K562 (cell line): Measurements from ENCODE around the gene CTU1. TPM values are rescaled to one million over a fixed set of nuclear protein-coding genes. Genes with fewer than 3 reads are reported as not detected.

Experiments
- ATF7 ChIP-seq: fragments of 450-650 bp; IDR thresholded peaks from 2 replicates; pipeline ENCODE4 v1.7.1; 2014; ENCODE audit warnings: mild to moderate bottlenecking, moderate library complexity
- BHLHE40 ChIP-seq: IDR thresholded peaks from 2 replicates; pipeline ENCODE4 v1.6.1; 2011; ENCODE audit warnings: low read length, improper control_type of control experiment
- COPS2 ChIP-seq: fragments of 450-650 bp; conservative IDR thresholded peaks from 2 replicates; pipeline ENCODE4 v1.6.1; 2016; ENCODE audit warnings: mild to moderate bottlenecking, moderate library complexity
- CREB3 ChIP-seq: fragments of 450-650 bp; conservative IDR thresholded peaks from 2 replicates; pipeline ENCODE4 v1.6.1; 2016; ENCODE audit warnings: missing genetic modification characterization, low read depth, mild to moderate bottlenecking, missing compliant biosample characterization, moderate library complexity
- DLX4 ChIP-seq: fragments of 250-450 bp; sonication (Bioruptor Pico); IDR thresholded peaks from 2 replicates; pipeline ENCODE4 v1.6.1; 2021; ENCODE audit warnings: mild to moderate bottlenecking
- ELF1 ChIP-seq: fragments of 200-800 bp; sonication (Bioruptor generic); IDR thresholded peaks from 2 replicates; pipeline ENCODE4 v1.6.1; 2016; ENCODE audit warnings: missing genetic modification characterization, missing compliant biosample characterization
- ETV6 ChIP-seq, 3 experiments: fragments of 150-350 bp in 1 of 3; sonication (generic) in 1 of 3; formaldehyde crosslinking in 1 of 3; IDR thresholded peaks; 2 replicates each; pipeline versions ENCODE4 v1.6.1 to v1.8.0; 2014 to 2022; ENCODE audit warnings: borderline replicate concordance in 2 of 3, low read depth in 2 of 3, antibody characterized with exemption in 1 of 3, low read length in 1 of 3, mild to moderate bottlenecking in 1 of 3, missing genetic modification reagents in 1 of 3
- FOXO4 ChIP-seq: fragments of 450-650 bp; formaldehyde crosslinking; IDR thresholded peaks from 2 replicates; pipeline ENCODE4 v1.4.0; 2020; ENCODE audit warnings: mild to moderate bottlenecking, moderate library complexity
- GTF2E2 ChIP-seq: fragments of 200-800 bp; sonication (Bioruptor generic); IDR thresholded peaks from 2 replicates; pipeline ENCODE4 v1.6.1; 2016; ENCODE audit warnings: missing genetic modification characterization, missing compliant biosample characterization
- HES1 ChIP-seq: fragments of 450-650 bp; IDR thresholded peaks from 2 replicates; pipeline ENCODE4 v1.6.1; 2016; ENCODE audit warnings: low read depth, mild to moderate bottlenecking, moderate library complexity
- KAT2B ChIP-seq: IDR thresholded peaks from one replicate; pipeline ENCODE4 v1.6.1; 2012; ENCODE audit warnings: low read depth, mild to moderate bottlenecking, control low read depth, inconsistent platforms, low read length, moderate library complexity
- MAX ChIP-seq: sonication (generic); formaldehyde crosslinking; IDR thresholded peaks from 2 replicates; pipeline ENCODE4 v1.9.0; 2022; ENCODE audit warnings: mild to moderate bottlenecking, missing genetic modification reagents
- NBN ChIP-seq: fragments of 450-650 bp; IDR thresholded peaks from 2 replicates; pipeline ENCODE4 v1.6.1; 2016; ENCODE audit warnings: low read depth, mild to moderate bottlenecking
- PREB ChIP-seq: sonication (generic); formaldehyde crosslinking; IDR thresholded peaks from 2 replicates; pipeline ENCODE4 v1.8.1; 2023; ENCODE audit warnings: mild to moderate bottlenecking, missing genetic modification reagents
- SRSF1 ChIP-seq: fragments of 200-400 bp; formaldehyde crosslinking; IDR thresholded peaks from 2 replicates; pipeline ENCODE4 v1.6.1; 2017; ENCODE audit warnings: mild to moderate bottlenecking, low read depth, low read length, moderate library complexity
- TFAP4 ChIP-seq: sonication (generic); formaldehyde crosslinking; IDR thresholded peaks from 2 replicates; pipeline ENCODE4 v1.8.0; 2022; ENCODE audit warnings: missing genetic modification reagents, mild to moderate bottlenecking, moderate library complexity, borderline replicate concordance
- ZBTB1 ChIP-seq: sonication (generic); formaldehyde crosslinking; IDR thresholded peaks from 2 replicates; pipeline ENCODE4 v1.8.1; 2023; ENCODE audit warnings: missing genetic modification reagents, low read depth, mild to moderate bottlenecking, borderline replicate concordance
- ZNF197 ChIP-seq: fragments of 200-800 bp; sonication (Bioruptor generic); IDR thresholded peaks from 2 replicates; pipeline ENCODE4 v1.6.1; 2016; ENCODE audit warnings: low read depth, missing genetic modification characterization, missing compliant biosample characterization
- ZNF316 ChIP-seq: fragments of 450-650 bp; IDR thresholded peaks from 2 replicates; pipeline ENCODE4 v1.6.1; 2016
- ZNF75A ChIP-seq: fragments of 450-650 bp; formaldehyde crosslinking; IDR thresholded peaks from 2 replicates; pipeline ENCODE4 v1.4.0; 2020; ENCODE audit warnings: mild to moderate bottlenecking
- polyA plus RNA-seq, 8 experiments: library from polyadenylated mRNA; depleted of rRNA in 4 of 8; stranded (reverse) in 5 of 8; unstranded in 3 of 8; fragments of >200 nt; fragmentation: Nextera tagmentation in 2 of 8; fragmentation: Illumina TruSeq in 1 of 8; extraction: Ambion mirVana in 2 of 8; extraction: Trizol in 1 of 8; gene quantifications; 2 replicates each; pipeline versions ENCODE4 v1.2.1 to v1.2.3, GENCODE V29; 2011 to 2014; ENCODE audit warnings: inconsistent platforms in 1 of 8, missing spikeins in 1 of 8
- total RNA-seq, 7 experiments: library from RNA; depleted of rRNA in 6 of 7; stranded (reverse); fragments of >200 nt in 6 of 7; fragmentation: Illumina TruSeq in 2 of 7; extraction: Trizol in 2 of 7; gene quantifications; 2 replicates each; pipeline versions ENCODE4 v1.2.1 to v1.2.3, GENCODE V29; 2011 to 2021; ENCODE audit warnings: low replicate concordance in 1 of 7

The CTU1 gene
- total and polyA plus RNA-seq, 9 of the 15 experiments (the other 6 are each of a cell fraction or from before 2014, with no cell fraction given), result 0.03 to 18.4 (median 2.3) TPM; not detected in 1

GRCh38 chr19:51108066-51108804 is at the start of gene CTU1 (continued):
- no peak for TF ChIP-seq DLX4 (CRISPR knock-in tag)
- TF ChIP-seq TFAP4 (CRISPR knock-in tag), result peak; percentile 75
- no peak; the same call in 1 of the 2 replicates for TF ChIP-seq ZNF197 (CRISPR knock-in tag)
- TF ChIP-seq COPS2, result no peak
- TF ChIP-seq NBN, result peak; percentile 34
- no peak; the same call in none of the 2 replicates for TF ChIP-seq ATF7
- no peak for TF ChIP-seq ZBTB1 (CRISPR knock-in tag)
- TF ChIP-seq GTF2E2, result no peak
- TF ChIP-seq BHLHE40, result 0 out of 2 replicates have a peak, but pooled peaks have one; percentile 10
- peak in 1 of 2 experiments; percentile 52; a peak in 1 of 4 replicates for TF ChIP-seq ETV6 (IDR thresholded peaks at IDR 0.05; ENCODE audit: borderline replicate concordance in 1 of 2, low read depth in 2 of 2, low read length in 1 of 2)
- no peak for TF ChIP-seq ETV6 (CRISPR knock-in tag; IDR thresholded peaks at IDR 0.05; ENCODE audit: borderline replicate concordance)
- no peak for TF ChIP-seq ZNF75A (CRISPR knock-in tag)
- no peak for TF ChIP-seq HES1
- TF ChIP-seq ZNF316, result no peak
- no peak for TF ChIP-seq CREB3 (tag)
- TF ChIP-seq KAT2B, result no peak
- TF ChIP-seq PREB, result peak; percentile 17; the same call in 1 of the 2 replicates
- TF ChIP-seq FOXO4 (CRISPR knock-in tag), result no peak
- TF ChIP-seq MAX (CRISPR knock-in tag), result peak; percentile 83
- no peak for TF ChIP-seq SRSF1
- peak; percentile 99 for TF ChIP-seq ELF1 (tag)
